ENCODE results near the gene CHD9NB.

DNA sequence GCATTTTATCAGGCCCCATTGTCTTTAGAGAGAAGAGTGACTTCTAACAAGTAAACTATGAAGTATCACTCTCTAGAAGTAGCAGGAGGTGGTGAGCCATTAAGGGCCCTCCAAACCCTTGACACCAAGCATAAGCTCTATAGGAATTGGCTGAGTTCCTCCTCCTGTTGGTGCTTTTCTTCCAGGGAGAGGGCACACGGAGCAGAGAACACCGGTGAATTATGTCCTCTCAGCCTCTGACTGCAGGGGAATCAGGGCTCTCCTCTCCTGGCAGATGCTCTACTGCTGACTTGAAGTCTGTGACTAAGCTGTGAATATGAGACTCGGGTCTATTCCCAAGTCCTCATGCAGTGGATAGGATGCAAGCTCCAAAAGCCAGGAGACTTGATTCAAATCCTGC is 34.4 kb upstream of the CHD9NB start:
- TF ChIP-seq, protein P1, sequence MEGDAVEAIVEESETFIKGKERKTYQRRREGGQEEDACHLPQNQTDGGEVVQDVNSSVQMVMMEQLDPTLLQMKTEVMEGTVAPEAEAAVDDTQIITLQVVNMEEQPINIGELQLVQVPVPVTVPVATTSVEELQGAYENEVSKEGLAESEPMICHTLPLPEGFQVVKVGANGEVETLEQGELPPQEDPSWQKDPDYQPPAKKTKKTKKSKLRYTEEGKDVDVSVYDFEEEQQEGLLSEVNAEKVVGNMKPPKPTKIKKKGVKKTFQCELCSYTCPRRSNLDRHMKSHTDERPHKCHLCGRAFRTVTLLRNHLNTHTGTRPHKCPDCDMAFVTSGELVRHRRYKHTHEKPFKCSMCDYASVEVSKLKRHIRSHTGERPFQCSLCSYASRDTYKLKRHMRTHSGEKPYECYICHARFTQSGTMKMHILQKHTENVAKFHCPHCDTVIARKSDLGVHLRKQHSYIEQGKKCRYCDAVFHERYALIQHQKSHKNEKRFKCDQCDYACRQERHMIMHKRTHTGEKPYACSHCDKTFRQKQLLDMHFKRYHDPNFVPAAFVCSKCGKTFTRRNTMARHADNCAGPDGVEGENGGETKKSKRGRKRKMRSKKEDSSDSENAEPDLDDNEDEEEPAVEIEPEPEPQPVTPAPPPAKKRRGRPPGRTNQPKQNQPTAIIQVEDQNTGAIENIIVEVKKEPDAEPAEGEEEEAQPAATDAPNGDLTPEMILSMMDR (IDR thresholded peaks at IDR 0.05), result no peak
- TF ChIP-seq POLR2A (IDR thresholded peaks at IDR 0.05), result no peak
- no peak for TF ChIP-seq POLR2AphosphoS5 (IDR thresholded peaks at IDR 0.05)

Measured in breast epithelium (tissue), 3 donors.